Spleen (tissue), 11 donors: ENCODE measurements around the gene BPIFB3. TPM values are rescaled to one million over a fixed set of nuclear protein-coding genes. Genes with fewer than 3 reads are reported as not detected.
A peak's percentile ranks its signal among the peaks of the same experiment; 100 is the strongest.

Experiments used
- DNase-seq: peaks from one replicate; pipeline ENCODE4 v3.0.0-alpha.2; 2020
- H3K27ac ChIP-seq, 8 donors: fragments of 200-600 bp; sonication (generic) in 7 of 8; 1 replicate in 4 of 8; 2 replicates in 4 of 8; pipeline versions ENCODE4 v1.5.0 to v1.8.0; 2016 to 2021; ENCODE audit warnings: inconsistent platforms in 4 of 8, mild to moderate bottlenecking in 4 of 8, moderate library complexity in 1 of 8
- H3K27me3 ChIP-seq, 7 donors: fragments of 200-600 bp; sonication (generic) in 6 of 7; replicated peaks in 1 of 7; 1 replicate in 4 of 7; 2 replicates in 3 of 7; pipeline versions ENCODE4 v1.5.0 to v1.8.0; 2016 to 2021; ENCODE audit warnings: inconsistent platforms in 3 of 7, mild to moderate bottlenecking in 1 of 7
- H3K36me3 ChIP-seq, 6 donors: fragments of 200-600 bp; sonication (generic) in 5 of 6; 1 replicate in 4 of 6; 2 replicates in 2 of 6; pipeline versions ENCODE4 v1.5.0 to v1.8.0; 2016 to 2021; ENCODE audit warnings: inconsistent platforms in 2 of 6
- H3K4me1 ChIP-seq, 6 donors: fragments of 200-600 bp; sonication (generic) in 5 of 6; 1 replicate in 3 of 6; 2 replicates in 3 of 6; pipeline versions ENCODE4 v1.5.0 to v1.8.0; 2016 to 2021; ENCODE audit warnings: inconsistent platforms in 3 of 6
- H3K4me3 ChIP-seq, 8 donors: fragments of 200-600 bp; sonication (generic) in 7 of 8; 1 replicate in 4 of 8; 2 replicates in 4 of 8; pipeline versions ENCODE4 v1.5.0 to v1.8.0; 2016 to 2021; ENCODE audit warnings: inconsistent platforms in 4 of 8, mild to moderate bottlenecking in 4 of 8, moderate library complexity in 2 of 8
- H3K9me3 ChIP-seq, 8 donors: fragments of 200-600 bp; sonication (generic) in 7 of 8; 1 replicate in 4 of 8; 2 replicates in 4 of 8; pipeline versions ENCODE4 v1.5.0 to v1.8.0; 2016 to 2021; ENCODE audit warnings: inconsistent platforms in 4 of 8
- POLR2A ChIP-seq, 3 donors: fragments of 450-650 bp; IDR thresholded peaks; one replicate each; pipeline ENCODE4 v1.5.1; 2017; ENCODE audit warnings: antibody characterized with exemption in 3 of 3, mild to moderate bottlenecking in 1 of 3
- POLR2AphosphoS5 ChIP-seq, 3 donors: sonication (generic); formaldehyde crosslinking; IDR thresholded peaks; one replicate each; pipeline ENCODE4 v1.5.1; 2017; ENCODE audit warnings: antibody characterized with exemption in 3 of 3
- WGBS, 5 donors: extraction: QIAGEN DNeasy Blood & Tissue Kit in 3 of 5; methylation state at CpG; one replicate each; pipeline versions ENCODE4 v1.1.5 to v1.1.7; 2013 to 2018; 5-methylcytosine and 5-hydroxymethylcytosine counted together
- intact Hi-C: fragments of 100-400 bp; cut with DNase I; formaldehyde crosslinking; loops from one replicate; pipeline ENCODE4 v1.15.0; 2023; ENCODE audit warnings: low total_unique reads
- polyA plus RNA-seq, 3 donors: library from polyadenylated mRNA; stranded (reverse); fragments of 200-250 nt; gene quantifications; one replicate each; pipeline ENCODE4 v1.2.1, GENCODE V29; 2013
- total RNA-seq, 7 donors: library from RNA; depleted of rRNA in 3 of 7; stranded (reverse); fragments of >200 nt in 3 of 7; fragmentation: NEBNext Ultra II Directional in 4 of 7; extraction: Animal tissue kit (Norgen Biotek cat#: 25700) in 4 of 7; gene quantifications; one replicate each; pipeline versions ENCODE4 v1.1.0 to v1.2.1, GENCODE V29; 2016 to 2021
- TF ChIP-seq, protein P1 (sequence below), 11 experiments: fragments of 200-600 bp in 7 of 11; fragments of 450-650 bp in 4 of 11; sonication (generic) in 4 of 11; IDR thresholded peaks in 8 of 11; conservative IDR thresholded peaks in 3 of 11; 1 replicate in 7 of 11; 2 replicates in 4 of 11; pipeline versions ENCODE4 v1.4.0 to v1.8.0; 2016 to 2021; ENCODE audit warnings: antibody characterized with exemption in 11 of 11, inconsistent platforms in 4 of 11, mild to moderate bottlenecking in 1 of 11
- donor health status: healthy with polysubstance abuse.
- donor health status: DM: no; HTN: no; CAD: no; lungs with moderate emphysema.
- donor health status: DM: no; HTN: no; CAD: no.
- donor health status: Bipolar disorder and iron deficiency.
- donor health status: healthy.
- donor health status: DM: no; HTN: no; CAD: no.
- donor health status: DM: yes; HTN: yes; CAD: no.

BPIFB3 gene
- total and polyA plus RNA-seq, 10 donors, result not detected

DNA sequence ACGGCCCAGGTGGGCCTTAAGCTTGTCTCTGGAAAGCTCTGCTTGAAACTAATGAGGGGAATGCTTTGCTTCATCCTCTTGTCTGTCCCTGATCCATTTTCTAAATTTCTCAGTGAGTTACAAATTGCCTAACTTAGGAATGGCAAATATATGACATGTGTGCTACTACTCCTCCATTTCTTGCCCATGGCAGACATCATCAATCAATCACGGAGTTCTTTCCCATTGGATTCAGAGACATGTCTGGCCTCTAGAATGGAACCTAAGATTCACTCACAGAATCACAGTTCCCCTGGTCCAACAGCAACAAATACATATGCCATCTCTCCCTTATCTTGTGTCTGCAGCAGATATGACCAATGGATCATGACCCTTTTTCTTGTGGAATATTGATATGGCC is 19.1 kb downstream of the BPIFB3 start:
- no peaks in the 10 kb centered on the region for H3K4me1 ChIP-seq
- no peak for DNase-seq
- intact Hi-C loops, result no loop called here
- no peaks in the 10 kb centered on the region for H3K36me3 ChIP-seq
- H3K27me3 ChIP-seq, result peaks cover 0 to 15% (median 0%) of the 10 kb centered on the region in 7 donors
- no peaks in the 10 kb centered on the region for H3K9me3 ChIP-seq
- WGBS, 5 donors, result 87 to 94% (median 91%) methylated on average over 2 of the region's 2 CpGs
- TF ChIP-seq POLR2AphosphoS5 (IDR thresholded peaks at IDR 0.05) (no peak), POLR2A (IDR thresholded peaks at IDR 0.05) (no peak)
- TF ChIP-seq, protein P1, sequence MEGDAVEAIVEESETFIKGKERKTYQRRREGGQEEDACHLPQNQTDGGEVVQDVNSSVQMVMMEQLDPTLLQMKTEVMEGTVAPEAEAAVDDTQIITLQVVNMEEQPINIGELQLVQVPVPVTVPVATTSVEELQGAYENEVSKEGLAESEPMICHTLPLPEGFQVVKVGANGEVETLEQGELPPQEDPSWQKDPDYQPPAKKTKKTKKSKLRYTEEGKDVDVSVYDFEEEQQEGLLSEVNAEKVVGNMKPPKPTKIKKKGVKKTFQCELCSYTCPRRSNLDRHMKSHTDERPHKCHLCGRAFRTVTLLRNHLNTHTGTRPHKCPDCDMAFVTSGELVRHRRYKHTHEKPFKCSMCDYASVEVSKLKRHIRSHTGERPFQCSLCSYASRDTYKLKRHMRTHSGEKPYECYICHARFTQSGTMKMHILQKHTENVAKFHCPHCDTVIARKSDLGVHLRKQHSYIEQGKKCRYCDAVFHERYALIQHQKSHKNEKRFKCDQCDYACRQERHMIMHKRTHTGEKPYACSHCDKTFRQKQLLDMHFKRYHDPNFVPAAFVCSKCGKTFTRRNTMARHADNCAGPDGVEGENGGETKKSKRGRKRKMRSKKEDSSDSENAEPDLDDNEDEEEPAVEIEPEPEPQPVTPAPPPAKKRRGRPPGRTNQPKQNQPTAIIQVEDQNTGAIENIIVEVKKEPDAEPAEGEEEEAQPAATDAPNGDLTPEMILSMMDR (IDR thresholded peaks at IDR 0.05 in 8 of 11, conservative IDR thresholded peaks at IDR 0.05 in 3 of 11), result no peak
- H3K27ac ChIP-seq, result no peak overlapping the region
- H3K4me3 ChIP-seq, result no peak overlapping the region

DNA sequence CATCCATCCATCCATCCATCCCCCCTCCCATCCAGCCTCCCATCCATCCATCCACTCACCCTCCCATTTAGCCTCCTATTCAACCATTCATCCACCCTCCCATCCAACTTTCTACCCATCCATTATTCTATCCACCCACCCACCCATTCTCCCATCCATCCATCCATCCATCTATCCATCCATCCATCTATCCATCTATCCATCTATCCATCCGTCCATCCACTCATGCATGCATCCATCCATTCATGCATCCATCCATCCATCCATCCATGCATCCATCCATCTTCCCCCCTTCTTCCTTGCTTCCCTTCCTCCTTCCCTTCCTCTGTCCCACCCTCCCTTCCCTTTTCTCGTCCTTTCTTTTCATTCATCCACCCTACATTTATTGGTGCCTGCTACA is 21.0 kb downstream of the BPIFB3 start:
- DNase-seq, result peak; percentile 1
- WGBS, 5 donors, result 72 to 84% (median 80%) methylated on average over 2 of the region's 2 CpGs
- intact Hi-C loops, result no loop called here
- Histone ChIP-seq H3K27ac (no peak overlapping the region), H3K27me3 (peaks cover 0 to 15% (median 0%) of the 10 kb centered on the region in 7 donors), H3K9me3 (no peaks in the 10 kb centered on the region), H3K4me3 (no peak overlapping the region), H3K4me1 (no peaks in the 10 kb centered on the region), H3K36me3 (no peaks in the 10 kb centered on the region)
- TF ChIP-seq POLR2AphosphoS5 (IDR thresholded peaks at IDR 0.05) (no peak), POLR2A (IDR thresholded peaks at IDR 0.05) (no peak)
- TF ChIP-seq, protein P1 (IDR thresholded peaks at IDR 0.05 in 8 of 11, conservative IDR thresholded peaks at IDR 0.05 in 3 of 11), result no peak

DNA sequence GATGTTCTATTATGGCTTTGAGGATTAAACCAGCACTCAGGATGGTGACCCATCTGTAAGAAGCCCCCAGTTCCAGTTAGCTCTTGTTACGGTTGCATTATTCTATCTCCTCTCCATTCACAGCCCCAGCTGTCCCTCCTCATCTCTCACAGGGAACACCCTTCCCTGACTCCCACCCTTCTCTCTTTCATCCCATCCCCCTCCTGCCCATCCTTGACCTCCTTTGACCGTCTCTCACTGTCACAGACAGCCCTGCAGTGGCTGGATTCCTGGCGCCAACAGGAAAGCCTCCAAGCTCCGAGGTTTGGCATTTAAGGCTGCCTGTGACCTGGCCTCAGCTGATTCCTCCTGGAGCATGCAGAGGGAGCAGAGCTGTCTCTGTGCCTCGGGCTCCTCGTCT is 21.6 kb downstream of the BPIFB3 start:
- no peaks in the 10 kb centered on the region for H3K9me3 ChIP-seq
- no peaks in the 10 kb centered on the region for H3K36me3 ChIP-seq
- no peak overlapping the region for H3K4me3 ChIP-seq
- no peak overlapping the region for H3K27ac ChIP-seq
- peaks cover 0 to 15% (median 0%) of the 10 kb centered on the region in 7 donors for H3K27me3 ChIP-seq
- H3K4me1 ChIP-seq, result no peaks in the 10 kb centered on the region
- TF ChIP-seq POLR2AphosphoS5 (IDR thresholded peaks at IDR 0.05) (no peak), POLR2A (IDR thresholded peaks at IDR 0.05) (no peak)
- TF ChIP-seq, protein P1 (IDR thresholded peaks at IDR 0.05 in 8 of 11, conservative IDR thresholded peaks at IDR 0.05 in 3 of 11), result no peak
- DNase-seq, result peak; percentile 22
- intact Hi-C loops, result no loop called here
- 61 to 77% (median 72%) methylated on average over 6 of the region's 6 CpGs for WGBS, 5 donors

DNA sequence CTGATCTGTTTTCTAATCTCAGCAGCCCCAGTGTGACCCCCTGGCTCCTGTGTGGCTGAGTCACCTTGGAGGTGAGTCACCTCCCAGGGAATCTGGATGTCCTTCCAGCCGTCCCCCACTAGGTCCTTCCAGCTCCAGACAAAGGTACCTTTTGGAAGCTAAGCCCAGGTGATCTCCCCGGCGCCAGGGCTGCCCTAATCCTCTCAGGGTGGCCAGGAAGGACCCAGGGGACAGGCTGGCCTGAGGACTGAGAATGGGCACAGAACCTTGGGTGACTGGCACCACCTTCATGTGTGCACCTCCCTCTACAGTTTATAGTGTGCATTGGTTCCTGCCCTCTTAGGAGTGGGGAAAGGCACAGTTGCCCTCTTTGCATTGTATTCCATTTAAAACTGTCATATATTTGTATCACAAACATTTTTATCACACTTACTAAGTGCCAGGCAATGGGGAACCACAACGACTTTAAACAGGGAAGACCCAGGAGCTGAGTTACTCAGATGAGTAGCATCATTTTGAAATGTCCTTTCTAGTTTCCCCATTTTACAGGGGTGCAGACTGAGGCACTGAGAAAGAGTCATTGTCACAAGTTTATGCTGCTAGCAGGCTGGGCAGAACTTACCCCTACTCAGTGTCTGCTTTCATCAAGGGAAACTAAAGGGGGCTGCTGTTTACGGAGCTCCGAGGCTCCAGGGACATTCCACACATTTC is 23.1 kb downstream of the BPIFB3 start:
- no peak overlapping the region for H3K4me3 ChIP-seq
- 63 to 84% (median 73%) methylated on average over 5 to 6 of the region's 6 CpGs for WGBS, 5 donors
- peak; percentile 45 for DNase-seq

More for the DNA sequence above, 23.1 kb downstream of the BPIFB3 start:
- intact Hi-C loops, result no loop called here
- H3K27me3 ChIP-seq, result peaks cover 0 to 15% (median 0%) of the 10 kb centered on the region in 7 donors
- H3K4me1 ChIP-seq, result no peaks in the 10 kb centered on the region
- no peaks in the 10 kb centered on the region for H3K36me3 ChIP-seq
- TF ChIP-seq, protein P1 (IDR thresholded peaks at IDR 0.05 in 8 of 11, conservative IDR thresholded peaks at IDR 0.05 in 3 of 11), result peak in 6 of 11 experiments; percentile 15 to 55 (median 31)
- TF ChIP-seq POLR2AphosphoS5 (IDR thresholded peaks at IDR 0.05) (no peak), POLR2A (IDR thresholded peaks at IDR 0.05) (no peak)
- H3K9me3 ChIP-seq, result no peaks in the 10 kb centered on the region
- H3K27ac ChIP-seq, result no peak overlapping the region
